GM21717 (cell line): ENCODE results near the gene MSX1.

ENCODE experiments used
- ATAC-seq: cut with Tn5 transposase; IDR thresholded peaks from one replicate; pipeline ENCODE4 v1.9.1; 2021; ENCODE audit warnings: mild to moderate bottlenecking, moderate library complexity; ENCODE audit not compliant: unreplicated experiment

Gene MSX1

DNA sequence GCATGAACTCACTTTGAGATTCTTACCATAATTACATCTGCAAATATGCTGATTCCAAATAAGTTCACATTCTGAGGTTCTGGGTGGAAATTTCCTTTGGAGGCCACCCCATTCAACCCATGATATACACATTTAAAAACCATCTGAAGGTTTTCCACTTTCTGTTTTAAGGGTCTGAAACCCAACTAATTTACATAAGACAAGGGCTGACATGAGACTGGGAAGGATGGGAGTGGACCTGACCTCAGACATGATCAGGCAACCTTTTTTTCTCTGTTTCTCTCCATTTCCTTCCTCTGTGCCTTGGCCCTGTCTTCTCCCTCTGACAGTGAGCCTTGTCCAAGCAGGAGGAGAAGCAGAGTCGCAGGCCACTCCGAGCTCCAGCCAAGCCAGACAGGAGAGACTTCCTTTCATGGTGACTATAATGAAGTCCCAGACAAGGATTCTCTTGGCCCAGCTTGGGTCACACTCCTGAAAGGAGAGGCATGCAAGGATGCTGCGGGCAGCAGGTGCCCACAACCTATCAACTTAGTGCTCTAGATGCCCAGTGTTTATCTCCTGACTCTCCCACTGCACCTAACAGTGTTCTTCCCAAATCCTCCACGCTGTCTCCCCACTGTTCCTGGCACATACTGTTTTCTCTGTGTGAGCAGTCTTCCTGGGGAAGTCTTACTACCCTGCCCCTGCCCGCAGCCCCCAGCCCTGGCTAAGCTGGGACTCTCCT is 39.9 kb downstream of the MSX1 start:
- ATAC-seq, result no peak

DNA sequence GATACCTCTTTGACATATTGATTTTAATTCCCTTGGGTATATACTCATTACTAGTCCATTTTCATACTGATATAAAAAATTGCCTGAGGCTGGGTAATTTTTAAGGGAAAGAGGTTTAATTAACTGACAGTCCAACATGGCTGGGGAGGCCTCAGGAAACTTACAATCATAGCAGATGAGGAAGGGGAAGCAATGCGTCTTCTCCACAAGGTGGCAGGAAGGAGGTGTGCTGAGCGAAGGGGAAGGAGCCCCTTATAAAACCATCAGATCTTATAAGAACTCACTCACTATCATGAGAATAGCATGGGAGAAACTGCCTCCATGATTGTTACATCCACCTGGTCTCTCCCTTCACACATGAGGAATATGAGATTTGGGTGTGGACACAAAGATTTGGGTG is 42.4 kb downstream of the MSX1 start:
- no peak for ATAC-seq

DNA sequence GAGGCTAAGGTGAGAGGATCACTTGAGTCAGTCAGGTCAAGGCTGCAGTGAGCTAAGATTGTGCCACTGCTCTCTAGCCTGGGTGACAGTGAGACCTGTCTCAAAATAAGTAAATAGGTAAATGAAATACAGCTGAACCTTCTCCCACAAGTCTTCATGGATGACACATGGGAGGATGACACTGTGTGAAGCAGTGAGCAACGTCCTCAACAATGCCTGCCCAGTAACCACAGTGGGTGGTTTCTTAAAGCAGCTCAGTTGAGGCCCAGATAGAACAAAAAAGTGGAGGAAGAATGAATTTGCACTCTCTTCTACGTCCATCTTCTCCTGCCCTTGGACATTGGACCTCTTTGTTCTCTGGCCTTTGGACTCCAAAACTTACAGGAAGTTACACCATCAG is 52.7 kb downstream of the MSX1 start:
- no peak for ATAC-seq

DNA sequence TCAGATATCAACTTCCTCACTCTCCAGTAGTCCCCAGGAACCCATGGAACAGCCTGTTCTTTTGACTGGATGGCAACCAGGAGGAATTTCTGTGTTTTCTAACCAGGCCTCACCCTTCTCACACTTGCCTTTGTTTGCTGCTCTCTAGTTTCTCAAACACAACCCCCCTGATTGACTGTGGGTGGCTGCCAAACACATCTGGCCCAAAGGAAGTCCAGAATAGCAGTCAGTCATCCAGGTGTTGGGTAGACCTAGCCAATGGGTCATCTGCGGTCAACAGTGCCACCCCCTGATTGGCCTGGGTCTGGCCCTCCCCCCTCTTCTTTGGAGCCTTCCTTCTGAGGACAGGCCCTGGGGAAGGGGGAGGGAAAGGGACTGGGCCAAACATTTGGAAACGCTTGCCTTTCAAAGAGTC is 53.7 kb downstream of the MSX1 start:
- ATAC-seq, result no peak
